Dermis microvascular lymphatic vessel endothelial cell (primary cell): ENCODE measurements around the gene ALKBH7. TPM values are rescaled to one million over a fixed set of nuclear protein-coding genes. Genes with fewer than 3 reads are reported as not detected.

Experiments
- DNase-seq, 2 donors: peaks; one replicate each; pipeline versions ENCODE4 v3.0.0 to v3.0.0-alpha.2; 2010; ENCODE audit warnings: low read depth in 2 of 2
- total RNA-seq: library from RNA; depleted of rRNA; stranded (reverse); fragments of >200 nt; gene quantifications from 2 replicates; pipeline ENCODE4 v1.2.1, GENCODE V29; 2014

ALKBH7 gene
- total RNA-seq, 1 donor from 2014 or later = 20.5 TPM

DNA sequence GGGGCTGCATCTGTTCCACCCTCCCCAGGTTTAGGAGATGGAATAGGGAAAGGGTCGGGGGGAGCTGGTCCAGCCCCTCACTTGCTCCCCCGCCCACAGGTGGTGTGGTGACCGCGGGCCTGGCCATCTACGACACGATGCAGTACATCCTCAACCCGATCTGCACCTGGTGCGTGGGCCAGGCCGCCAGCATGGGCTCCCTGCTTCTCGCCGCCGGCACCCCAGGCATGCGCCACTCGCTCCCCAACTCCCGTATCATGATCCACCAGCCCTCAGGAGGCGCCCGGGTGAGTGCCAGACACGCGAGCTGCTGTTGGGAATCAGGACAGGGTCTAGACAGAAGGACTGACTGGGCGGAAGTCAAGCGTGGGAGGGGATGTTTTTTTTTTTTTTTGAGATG lies 8.2 kb upstream of the ALKBH7 start:
- no peak for DNase-seq

DNA sequence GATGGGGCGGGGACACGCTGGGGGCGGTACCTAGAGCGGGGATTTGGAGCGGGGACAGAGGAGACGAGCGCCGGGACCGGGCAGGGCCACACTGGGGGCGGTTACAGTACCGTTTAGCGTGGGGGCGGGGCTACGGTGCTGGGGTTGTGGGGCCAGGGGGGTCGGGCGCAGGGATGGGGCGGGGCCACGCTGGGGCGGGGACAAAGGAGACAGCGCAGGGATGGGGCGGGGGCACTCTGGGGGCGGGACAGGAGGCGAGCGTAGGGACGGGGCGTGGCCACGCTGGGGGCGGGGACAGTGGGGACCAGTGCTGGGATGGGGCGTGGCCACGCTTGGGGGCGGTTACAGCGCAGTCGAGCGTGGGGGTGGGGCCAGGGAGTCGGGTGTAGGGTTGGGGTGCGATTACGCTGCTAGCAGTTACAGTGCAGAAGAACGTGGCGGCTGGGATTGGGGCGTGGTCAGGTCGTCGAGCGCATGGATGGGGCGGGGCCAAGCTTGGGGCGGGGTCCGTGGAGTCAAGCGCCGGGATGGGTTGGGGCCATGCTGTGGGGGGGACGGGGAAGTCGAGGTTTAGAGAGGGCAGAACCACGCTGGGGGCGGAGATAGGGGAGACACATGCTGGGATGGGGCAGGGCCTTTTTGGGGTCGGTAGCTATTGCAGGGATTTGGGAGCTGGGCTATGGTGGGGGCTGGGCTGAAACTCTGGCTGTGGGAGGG lies 660 bp downstream of the ALKBH7 start:
- DNase-seq = peak; percentile 94 to 99

DNA sequence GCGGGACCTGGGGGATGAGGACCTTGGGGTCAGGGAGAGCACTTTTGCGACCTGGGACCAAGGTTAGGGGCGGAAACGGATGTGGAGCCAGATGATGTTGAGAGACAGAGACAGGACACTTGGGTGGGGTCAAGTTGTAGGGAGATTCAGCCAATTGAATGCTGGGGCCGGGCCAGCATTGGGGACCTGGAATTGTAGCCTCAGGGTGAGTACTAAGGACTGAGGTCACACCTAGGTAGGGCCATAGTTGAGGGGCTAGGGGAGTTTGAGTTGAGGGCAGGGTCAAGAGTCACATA lies 1.2 kb downstream of the ALKBH7 start:
- no peak for DNase-seq

DNA sequence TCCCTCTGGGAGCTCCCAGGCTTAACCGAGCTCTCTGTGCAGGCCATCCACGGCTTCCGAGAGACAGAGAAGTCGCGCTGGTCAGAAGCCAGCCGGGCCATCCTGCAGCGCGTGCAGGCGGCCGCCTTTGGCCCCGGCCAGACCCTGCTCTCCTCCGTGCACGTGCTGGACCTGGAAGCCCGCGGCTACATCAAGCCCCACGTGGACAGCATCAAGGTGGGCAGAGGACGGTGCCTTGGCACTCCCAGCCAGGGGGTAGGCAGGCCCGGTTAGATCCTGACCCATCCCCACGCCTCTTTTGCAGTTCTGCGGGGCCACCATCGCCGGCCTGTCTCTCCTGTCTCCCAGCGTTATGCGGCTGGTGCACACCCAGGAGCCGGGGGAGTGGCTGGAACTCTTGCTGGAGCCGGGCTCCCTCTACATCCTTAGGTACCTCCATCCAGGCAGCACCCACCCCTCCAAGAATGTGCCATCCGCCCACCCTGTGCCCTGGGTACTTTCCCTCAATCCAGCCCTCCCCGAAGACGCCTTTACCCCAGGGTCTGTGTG lies 1.6 kb downstream of the ALKBH7 start:
- DNase-seq = no peak

DNA sequence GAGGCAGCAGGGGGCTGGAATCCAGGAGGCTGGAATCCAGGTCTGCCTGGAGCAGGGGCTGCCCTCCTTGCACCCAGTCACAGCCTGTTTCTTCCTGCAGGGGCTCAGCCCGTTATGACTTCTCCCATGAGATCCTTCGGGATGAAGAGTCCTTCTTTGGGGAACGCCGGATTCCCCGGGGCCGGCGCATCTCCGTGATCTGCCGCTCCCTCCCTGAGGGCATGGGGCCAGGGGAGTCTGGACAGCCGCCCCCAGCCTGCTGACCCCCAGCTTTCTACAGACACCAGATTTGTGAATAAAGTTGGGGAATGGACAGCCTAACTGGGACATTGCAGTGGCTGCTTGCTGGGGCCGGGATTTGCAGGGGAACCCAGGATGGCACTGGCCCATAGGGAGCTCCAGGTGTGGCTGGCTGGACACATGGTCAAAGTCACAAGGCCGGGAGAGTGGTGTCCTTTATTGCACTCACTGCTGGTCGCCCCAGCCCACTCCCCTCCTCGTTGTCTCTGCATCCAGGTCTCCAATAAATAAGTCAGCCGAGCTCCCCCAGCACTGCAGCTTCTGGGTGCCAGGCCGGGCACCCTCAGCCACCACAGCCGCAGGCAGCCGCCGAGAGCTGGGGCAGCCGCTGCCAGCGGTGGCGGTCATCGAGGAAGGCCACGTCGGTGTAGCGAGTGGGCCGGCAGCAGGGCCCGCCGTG lies 2.3 kb downstream of the ALKBH7 start:
- DNase-seq = no peak

DNA sequence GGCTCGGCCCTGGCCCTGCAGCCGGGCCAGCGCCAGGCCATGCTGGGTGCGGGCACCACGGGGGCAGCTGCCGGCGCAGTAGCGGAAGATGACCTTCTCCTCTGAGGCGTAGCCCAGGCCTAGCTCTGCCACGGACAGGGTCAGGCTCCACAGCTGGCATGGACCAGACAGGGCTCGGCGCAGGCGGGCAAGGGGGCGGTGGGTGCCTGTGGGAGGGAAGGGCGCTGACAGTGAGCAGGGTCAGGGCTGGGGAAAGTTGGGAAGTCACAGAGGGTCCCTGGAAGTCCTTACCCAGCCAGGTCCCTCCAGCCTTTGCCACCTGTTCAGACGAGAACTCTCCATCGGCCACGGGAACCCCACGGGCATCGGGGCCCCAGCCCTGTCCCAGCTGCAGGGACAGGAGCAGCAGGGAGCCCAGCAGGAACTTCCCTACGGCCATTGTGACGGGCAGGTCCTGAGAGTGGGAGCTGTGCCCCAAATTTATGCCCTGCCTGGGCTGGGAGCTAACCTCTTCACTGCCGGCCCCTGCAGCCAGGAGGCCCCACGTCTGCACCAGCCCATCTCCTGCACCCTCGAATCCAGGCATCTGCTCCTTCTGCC lies 2.9 kb downstream of the ALKBH7 start, which contains the start of gene PSPN:
PSPN (minus strand) TSS at position 523 of the 600 bp plus-strand sequence; CDS start at position 439, 84 bp downstream.
- DNase-seq = no peak

DNA sequence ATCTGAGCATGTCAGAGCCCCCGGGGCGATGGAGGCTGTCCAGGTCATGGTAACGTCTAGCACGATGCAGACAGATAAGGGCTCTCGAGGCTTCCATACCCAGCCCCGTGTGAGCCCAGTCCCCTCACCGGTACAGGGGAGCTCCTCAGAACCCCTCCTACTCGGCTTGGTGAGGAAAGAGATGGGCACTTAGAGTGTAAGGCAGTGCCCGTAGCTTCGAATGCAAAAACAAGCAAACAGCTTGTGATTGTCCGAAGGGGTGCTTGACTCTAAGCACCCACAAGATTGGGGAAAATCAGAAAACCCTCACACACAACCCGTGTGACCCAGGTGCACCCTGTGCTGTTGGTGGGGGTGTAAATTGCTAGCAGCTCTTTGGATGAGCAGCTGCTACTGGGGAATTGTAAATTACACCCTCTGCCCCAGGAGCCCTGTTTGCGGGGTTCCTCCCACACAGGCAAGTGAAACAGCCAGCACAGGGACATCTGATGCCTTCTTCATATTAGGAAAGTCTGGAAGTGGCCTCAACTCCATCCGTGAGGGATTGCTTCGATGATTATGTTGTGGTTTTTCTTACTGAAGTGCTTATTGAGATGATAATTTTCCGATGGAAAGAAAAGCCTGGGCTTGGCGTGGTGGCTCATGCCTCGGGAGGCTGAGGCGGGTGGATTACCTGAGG lies 4.1 kb downstream of the ALKBH7 start:
- DNase-seq = no peak

DNA sequence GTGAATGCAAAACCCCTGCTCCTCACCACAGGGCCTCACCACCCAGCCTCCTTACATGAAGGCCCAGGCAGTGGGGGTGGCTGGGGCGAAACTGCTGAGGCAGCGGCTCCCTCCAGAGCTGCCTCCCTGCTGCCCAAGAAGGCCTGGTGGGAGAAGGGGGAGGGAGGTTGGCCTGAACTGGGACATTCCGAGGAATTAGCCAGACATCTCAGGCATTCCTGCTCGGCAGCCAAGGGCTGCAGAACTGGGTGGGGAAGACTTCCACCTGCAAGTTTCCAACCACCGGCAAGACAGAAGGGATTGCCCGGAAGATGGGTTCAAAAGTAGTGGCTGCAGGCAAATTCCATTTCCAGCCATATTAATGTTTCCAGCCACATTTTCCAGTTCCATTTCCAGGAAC lies 5.4 kb downstream of the ALKBH7 start:
- DNase-seq = no peak

DNA sequence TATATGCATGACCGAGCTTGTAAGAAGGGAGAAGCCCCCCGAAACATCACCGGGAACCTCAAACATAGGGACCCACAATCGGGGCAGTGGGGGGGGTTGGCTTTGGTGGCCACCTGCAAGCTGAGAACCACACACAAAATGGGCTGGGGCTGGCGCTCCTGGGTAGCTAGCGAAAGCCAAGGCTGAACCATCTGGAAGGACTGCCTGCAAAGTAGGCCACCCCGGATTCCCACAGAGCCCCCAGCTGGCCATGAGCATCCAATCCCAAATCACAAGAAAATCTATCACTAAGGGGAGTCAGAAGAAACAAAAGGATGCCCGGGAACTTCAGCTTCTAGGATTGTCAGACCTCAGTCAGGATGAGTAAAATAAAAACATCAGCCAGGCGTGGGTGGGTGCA lies 5.9 kb downstream of the ALKBH7 start:
- no peak for DNase-seq

DNA sequence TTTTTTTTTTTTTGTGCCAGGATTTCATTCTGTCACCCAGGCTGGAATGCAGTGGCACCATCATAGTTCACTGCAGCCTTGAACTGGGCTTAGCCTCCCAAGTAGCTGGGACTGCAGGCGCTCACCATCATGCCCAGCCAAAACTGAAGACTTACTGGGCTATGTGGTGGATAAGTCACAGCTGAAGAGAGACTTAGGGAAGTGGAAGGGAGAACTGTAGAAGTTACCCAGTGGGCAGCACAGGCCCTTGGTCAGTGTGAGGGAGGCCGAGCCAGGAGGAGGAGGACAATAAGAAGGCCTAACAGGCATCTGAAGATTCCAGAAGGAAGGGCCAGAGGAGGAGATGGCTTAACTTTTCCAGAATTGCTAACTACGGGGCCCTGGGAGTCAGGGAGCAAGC lies 7.2 kb downstream of the ALKBH7 start:
- DNase-seq = no peak

DNA sequence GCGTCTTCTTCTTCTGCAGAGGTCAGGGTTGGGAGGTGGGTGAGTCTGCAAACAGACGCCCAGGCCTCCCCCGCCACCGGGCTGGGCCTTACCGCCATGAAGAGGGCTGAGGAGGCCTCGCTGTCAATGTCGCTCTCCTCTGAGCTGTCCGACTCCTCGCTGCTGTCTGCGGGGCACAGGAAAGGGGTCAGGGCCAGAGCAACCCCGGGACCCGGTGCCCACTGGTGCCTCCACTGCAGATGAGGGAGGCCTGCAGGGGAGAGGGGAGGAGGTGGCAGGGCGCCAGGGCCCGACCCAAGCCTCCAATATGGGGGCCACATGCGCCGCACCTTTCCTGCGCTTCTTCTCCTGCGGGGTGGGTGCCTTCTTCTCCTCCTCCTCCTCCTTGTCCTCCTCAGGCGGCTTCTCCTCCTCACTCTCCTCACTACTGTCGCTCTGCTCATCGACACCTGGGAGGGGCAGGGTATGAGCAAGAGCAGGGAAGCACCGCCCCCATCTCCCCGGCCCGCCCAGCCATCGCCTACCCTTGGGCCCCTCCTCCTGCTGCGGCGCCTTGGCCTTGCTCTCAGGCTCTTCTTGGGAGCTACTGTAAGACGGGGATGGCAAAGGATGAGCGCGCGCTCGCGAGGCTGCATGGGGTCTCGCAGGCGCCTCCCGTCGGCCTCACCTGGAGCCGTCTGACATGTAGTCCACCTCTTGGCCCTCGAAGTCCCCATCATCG lies 8.6 kb downstream of the ALKBH7 start:
- DNase-seq = no peak

DNA sequence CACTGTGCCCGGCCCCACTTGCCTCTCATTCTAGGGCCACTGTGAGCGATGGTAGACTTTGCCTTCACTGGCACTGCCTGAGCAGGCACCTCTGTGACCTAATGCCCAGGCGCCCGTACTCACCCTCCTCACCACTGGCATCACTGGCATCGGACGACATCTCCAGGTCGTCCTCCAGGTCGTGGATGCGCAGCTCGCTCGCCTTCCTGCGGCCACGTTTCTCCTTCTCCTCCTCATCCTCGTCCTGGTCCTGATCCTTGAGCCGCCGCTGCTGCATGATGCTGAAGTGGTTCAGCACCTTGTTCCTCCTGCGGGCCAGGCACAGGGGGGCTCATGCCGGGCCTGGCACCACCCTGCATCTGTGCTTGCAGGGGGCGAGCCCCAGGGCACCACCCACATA lies 10.6 kb downstream of the ALKBH7 start:
- no peak for DNase-seq

DNA sequence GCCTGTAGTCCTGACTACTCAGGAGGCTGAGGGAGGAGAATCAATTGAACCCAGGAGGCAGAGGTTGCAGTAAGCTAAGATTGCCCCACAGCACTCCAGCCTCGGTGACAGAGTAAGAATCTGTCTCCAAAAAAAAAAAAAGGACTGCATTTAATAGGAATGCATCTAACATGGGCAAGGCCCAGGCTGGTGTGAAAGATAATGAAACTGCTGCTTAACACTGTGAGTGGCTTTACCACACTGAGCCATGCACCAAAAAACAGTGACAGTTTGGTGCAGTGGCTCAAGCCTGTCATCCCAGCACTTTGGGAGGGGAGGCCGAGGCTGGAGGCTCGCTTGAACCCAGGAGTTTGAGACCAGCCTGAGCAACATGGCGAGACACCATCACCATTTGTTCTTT lies 11.8 kb downstream of the ALKBH7 start:
- DNase-seq = no peak

DNA sequence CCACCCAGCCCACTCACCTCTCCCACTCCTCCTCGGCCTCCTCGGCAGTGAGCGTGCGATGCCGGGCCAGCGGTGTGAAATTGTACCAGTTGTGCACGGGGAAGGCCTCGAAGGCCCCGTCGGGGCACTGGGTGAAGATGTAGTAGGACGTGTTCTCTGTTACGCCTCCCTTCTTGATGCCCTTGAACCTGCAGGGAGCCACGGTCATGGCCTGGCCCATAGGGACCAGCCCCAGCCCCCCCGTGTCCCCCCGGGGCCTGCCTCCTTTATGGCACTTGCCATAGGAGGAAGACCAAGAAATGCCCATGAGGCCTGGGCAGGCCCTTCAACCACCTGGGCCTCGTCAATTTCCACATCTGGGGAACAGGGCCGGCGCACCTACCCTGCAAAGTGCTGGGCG lies 14.8 kb downstream of the ALKBH7 start:
- no peak for DNase-seq

DNA sequence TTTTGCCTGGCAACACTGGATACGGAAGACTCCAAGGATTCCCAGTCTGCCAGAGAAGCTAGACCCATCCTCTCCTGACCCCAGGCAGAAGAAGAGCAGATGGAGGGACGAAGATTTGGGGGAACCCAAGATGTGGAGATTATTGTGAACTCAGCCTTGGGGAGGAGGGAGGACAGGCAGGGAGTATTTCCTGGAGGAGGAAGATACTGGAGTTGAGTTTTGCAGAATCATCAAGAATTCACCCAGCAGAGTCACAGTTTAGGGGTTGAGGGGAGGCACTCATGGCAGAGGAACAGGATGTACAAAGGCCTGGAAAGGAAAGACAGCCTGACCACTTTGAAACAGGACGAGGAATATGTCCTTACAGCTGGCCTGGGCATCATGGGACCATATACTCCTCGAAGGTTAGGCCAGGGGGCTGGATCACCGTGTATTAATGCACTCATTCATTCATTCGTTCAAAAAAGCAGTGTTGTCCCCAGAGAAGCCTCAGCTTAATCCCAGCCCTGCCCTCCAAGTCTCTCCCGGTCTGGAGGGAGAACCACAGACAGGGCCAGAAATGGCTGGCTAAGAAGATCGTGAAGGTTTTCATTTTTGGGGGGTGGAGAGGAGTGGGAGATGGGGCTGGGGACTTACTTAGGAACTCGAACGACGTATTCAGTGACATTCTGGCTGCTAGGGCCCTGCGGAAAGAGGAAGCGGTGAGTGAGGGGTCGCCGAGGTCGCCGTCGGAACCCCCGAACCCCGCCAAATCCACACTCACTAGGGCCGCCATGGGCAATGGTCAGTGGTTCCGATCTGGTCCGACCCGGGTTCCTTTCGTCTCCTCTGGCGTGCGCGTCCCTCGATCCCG lies 19.9 kb downstream of the ALKBH7 start:
- DNase-seq = no peak

DNA sequence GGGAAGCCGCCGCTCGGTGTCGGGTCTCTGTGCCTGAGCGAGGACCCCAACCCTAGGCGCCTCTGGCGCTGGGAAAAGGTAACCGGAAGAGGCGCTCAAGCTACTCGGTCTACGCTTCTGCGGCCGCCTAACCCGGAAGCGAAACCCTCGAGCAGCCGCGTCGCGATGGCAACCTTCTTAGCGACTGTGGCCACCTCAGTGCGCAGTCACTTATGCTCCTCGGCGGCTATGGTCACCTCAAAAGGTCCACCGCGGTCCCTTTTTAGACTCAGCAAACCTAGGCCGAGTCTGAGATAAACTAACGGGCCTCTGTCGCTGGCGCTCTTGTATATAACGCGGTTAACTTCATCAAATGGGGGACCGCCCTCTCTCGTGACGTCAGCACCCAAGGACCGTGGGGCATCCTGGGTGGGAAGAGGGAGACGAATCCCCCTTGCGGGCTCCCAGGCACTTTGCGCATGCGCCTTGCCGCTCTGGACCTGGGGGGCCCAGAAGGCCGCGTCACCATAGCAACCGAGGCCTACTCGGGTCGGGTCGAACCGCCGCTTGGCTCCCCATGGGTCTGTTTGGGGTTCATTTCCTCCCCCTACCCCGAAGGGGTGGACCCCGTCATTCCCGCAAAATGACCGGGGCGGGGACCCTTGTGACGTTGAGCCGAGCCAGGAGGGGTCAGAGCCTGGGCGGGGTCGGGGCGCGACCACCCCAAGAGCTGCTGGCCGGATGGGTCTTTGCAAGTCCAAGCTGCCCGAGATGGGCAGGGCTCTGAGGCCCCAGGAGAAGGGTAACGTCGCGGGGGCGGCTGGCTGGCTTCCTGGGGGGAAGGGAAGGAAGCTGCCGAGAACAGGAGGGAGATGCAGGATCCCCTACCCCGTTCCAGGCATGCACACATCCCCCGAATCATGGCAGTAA lies 20.7 kb downstream of the ALKBH7 start, which contains the start of gene GTF2F1:
GTF2F1 (minus strand) TSS at position 91 of the 909 bp plus-strand sequence. CDS start 169 bp downstream, outside the sequence.
- peak; percentile 76 to 91 for DNase-seq

DNA sequence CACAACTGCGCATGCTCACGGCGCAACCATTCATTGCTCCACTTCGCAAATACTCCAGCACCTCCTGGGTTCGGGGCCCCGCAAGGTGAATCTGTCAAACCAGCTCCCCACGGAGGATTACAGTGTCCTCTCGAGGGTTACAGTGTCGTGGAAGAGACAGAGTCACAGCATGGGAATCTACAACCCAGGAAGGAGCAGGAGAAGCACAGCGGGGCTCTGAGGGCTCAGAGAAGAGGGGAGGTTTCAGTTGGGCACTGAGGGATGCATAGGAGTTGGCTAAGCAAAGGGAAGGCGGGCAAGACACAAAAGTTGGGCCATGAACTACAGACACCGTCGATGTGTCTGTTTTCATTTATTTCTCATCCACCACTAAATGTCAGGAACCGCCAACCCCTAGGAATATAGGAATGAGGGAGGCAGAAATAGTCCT lies 21.4 kb downstream of the ALKBH7 start:
- no peak for DNase-seq

DNA sequence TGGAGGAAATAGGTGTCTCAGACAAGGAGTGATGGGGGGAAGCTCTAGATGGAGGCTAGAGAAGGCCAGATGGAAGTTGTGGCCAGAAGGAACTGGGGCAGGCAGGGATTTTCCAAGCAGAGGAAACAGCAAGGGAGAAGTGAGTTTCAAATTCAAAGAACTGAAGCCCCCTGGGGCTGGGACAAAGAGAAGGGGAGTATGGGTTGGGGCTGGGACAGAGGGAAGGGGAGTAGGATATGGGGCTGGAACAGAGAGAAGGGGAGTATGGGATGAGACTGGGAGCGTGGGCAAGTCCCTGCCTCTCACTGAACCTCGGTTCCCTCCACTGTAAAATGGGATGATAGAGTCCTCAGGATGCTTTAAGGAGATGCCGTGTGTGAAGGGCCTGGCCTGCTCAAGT lies 22.2 kb downstream of the ALKBH7 start:
- DNase-seq = no peak

DNA sequence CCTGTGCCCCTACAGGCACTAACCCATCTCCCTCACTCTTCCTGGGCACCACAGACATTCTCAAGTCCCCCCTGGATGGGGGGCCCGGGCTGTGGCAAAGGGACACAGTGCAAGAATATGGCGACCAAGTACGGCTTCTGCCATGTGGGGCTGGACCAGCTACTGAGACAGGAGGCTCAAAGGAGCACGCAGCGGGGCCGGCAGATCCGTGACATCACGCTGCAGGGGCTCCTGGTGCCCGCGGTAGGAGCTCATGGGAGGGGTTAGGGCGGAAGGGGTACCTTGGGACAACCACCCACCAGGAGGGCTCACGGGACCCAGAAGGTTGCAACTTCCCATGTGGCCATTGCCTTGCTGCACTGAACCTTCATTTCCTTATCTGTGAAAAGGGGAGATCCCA lies 23.7 kb downstream of the ALKBH7 start:
- DNase-seq = no peak
